Activated CD8-positive, alpha-beta memory T cell treated with anti-CD3 and anti-CD28 coated beads, Interleukin-2, amount 10 ng/mL, durations not matched to agents 7 days and 5 days (primary cell): ENCODE data around the gene PIP4K2A. TPM values are rescaled to one million over a fixed set of nuclear protein-coding genes. Genes with fewer than 3 reads are reported as not detected.

ENCODE experiments used
- ATAC-seq: fragments of 150-1000 bp; cut with Tn5 transposase; one replicate; pipeline ENCODE4 v1.10.0; 2021; ENCODE audit warnings: moderate library complexity
- CTCF ChIA-PET: fragments of 350-600 bp; sonication (Branson Sonifier 250); formaldehyde crosslinking; loops from one replicate; lab custom pipeline; 2021; ENCODE audit warnings: antibody characterized with exemption; lab: Charles Lee
- DNase-seq: peaks from one replicate; pipeline ENCODE4 v3.0.0-alpha.2; 2020
- H3K27ac Mint-ChIP-seq: one replicate; pipeline ENCODE4 v1.8.0; 2021; ENCODE audit warnings: mild to moderate bottlenecking, mixed read lengths
- H3K27me3 Mint-ChIP-seq: one replicate; pipeline ENCODE4 v1.8.0; 2021; ENCODE audit warnings: mixed read lengths
- H3K36me3 Mint-ChIP-seq: one replicate; pipeline ENCODE4 v1.8.0; 2021; ENCODE audit warnings: mild to moderate bottlenecking, mixed read lengths
- H3K4me1 Mint-ChIP-seq: one replicate; pipeline ENCODE4 v1.8.0; 2021; ENCODE audit warnings: mixed read lengths
- H3K4me3 Mint-ChIP-seq: one replicate; pipeline ENCODE4 v1.8.0; 2021; ENCODE audit warnings: mild to moderate bottlenecking, moderate library complexity, mixed read lengths
- H3K9me3 Mint-ChIP-seq: one replicate; pipeline ENCODE4 v1.8.0; 2022; ENCODE audit warnings: low read depth, mixed read lengths
- total RNA-seq, 2 experiments: library from RNA; stranded (reverse); gene quantifications; one replicate each; pipeline ENCODE4 v1.2.3, GENCODE V29; 2021

Gene PIP4K2A
- total RNA-seq, 2 experiments from 2014 or later = 129 to 136 TPM

GRCh38 chr10:22682237-22683139 is 31.9 kb downstream of the PIP4K2A start:
- peak; percentile 51 for ATAC-seq
- CTCF ChIA-PET = interaction anchor here (0.5 to 3.2 kb wide), 14 partner anchors 10 to 1186 kb away, joined by 3 to 15 read pairs (median 5); partner anchors contain the start of gene PIP4K2A
- peak overlapping the region; percentile 99 for H3K27ac Mint-ChIP-seq
- H3K4me1 Mint-ChIP-seq = peaks cover 84% of the 10 kb centered on the region
- peak overlapping the region; percentile 64 for H3K4me3 Mint-ChIP-seq
- H3K27me3 Mint-ChIP-seq = no peaks in the 10 kb centered on the region
- H3K9me3 Mint-ChIP-seq = no peaks in the 10 kb centered on the region
- peaks cover 15% of the 10 kb centered on the region for H3K36me3 Mint-ChIP-seq
- peak; percentile 86 for DNase-seq

GRCh38 chr10:22681783-22682183 is 32.6 kb downstream of the PIP4K2A start:
- peak; percentile 77 for DNase-seq
- H3K27ac Mint-ChIP-seq = peak overlapping the region; percentile 99
- peak overlapping the region; percentile 64 for H3K4me3 Mint-ChIP-seq
- no peaks in the 10 kb centered on the region for H3K9me3 Mint-ChIP-seq
- no peaks in the 10 kb centered on the region for H3K27me3 Mint-ChIP-seq
- ATAC-seq = peak; percentile 67
- H3K36me3 Mint-ChIP-seq = peaks cover 11% of the 10 kb centered on the region
- CTCF ChIA-PET = interaction anchor here (0.5 to 3.2 kb wide), 14 partner anchors 11 to 1185 kb away, joined by 3 to 15 read pairs (median 4); partner anchors contain the start of gene PIP4K2A
- peaks cover 84% of the 10 kb centered on the region for H3K4me1 Mint-ChIP-seq

- Mint-ChIP-seq H3K9me3 (no peaks in the 10 kb centered on the region), H3K36me3 (peaks cover 13% of the 10 kb centered on the region), H3K4me3 (peak overlapping the region; percentile 44), H3K4me1 (peaks cover 87% of the 10 kb centered on the region), H3K27ac (peak overlapping the region; percentile 90), H3K27me3 (no peaks in the 10 kb centered on the region)
- CTCF ChIA-PET = interaction anchor here (0.6 to 3.2 kb wide), 10 partner anchors 12 to 81 kb away, joined by 3 to 15 read pairs (median 4); partner anchors contain the start of gene PIP4K2A
- ATAC-seq = no peak
- no peak for DNase-seq
Measured at GRCh38 chr10:22681301-22681700, 33.1 kb downstream of the PIP4K2A start.

DNA sequence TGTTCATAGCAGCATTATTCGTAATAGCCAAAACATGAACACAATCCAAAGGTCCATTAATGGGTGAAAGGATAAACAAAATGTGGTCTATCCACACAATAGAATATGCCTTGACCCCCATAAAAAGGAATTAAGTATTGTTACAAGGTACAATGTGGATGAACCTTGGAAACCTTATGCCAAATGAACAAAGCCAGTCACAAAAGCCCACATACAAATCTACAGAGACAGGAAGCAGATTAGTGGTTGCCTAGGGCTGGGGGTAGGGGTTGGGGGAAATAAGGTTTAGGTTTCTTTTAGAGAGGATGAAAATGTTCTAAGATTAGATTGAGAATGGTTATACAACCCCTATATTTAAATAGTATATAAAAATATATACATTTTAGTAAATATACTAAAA is 34.8 kb downstream of the PIP4K2A start:
- no peak overlapping the region for H3K4me3 Mint-ChIP-seq
- CTCF ChIA-PET = interaction anchor here (1.3 kb wide), 1 partner anchor 10 kb away, joined by 6 read pairs; no protein-coding TSS in a partner anchor
- no peaks in the 10 kb centered on the region for H3K9me3 Mint-ChIP-seq
- peaks cover 86% of the 10 kb centered on the region for H3K4me1 Mint-ChIP-seq
- peak overlapping the region; percentile 68 for H3K27ac Mint-ChIP-seq
- H3K27me3 Mint-ChIP-seq = no peaks in the 10 kb centered on the region
- no peak for ATAC-seq
- peaks cover 20% of the 10 kb centered on the region for H3K36me3 Mint-ChIP-seq
- peak; percentile 60 for DNase-seq

DNA sequence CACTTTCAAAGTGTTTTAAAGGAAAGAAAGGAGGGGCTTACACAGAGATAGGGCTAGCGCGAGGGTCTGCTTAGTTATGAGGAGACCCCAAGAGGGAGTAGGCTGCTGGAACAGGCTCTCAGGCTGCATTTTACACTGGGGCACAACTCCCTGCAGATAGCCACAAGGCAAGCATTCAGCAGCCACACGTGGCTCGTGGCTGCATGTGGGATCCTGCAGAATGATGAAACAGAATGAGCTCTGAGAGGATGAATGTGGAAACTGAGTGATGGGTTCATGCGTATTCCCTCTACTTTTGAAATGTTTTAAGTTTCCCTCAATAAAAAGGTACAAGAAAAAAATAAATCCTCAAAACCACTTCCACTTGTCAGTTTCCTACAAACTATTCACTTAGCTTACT is 37.0 kb downstream of the PIP4K2A start:
- peak overlapping the region; percentile 23 for H3K4me3 Mint-ChIP-seq
- peak overlapping the region; percentile 79 for H3K27ac Mint-ChIP-seq
- H3K36me3 Mint-ChIP-seq = peaks cover 20% of the 10 kb centered on the region
- CTCF ChIA-PET = interaction anchor here (1.0 to 2.7 kb wide), 8 partner anchors 8 to 674 kb away, joined by 3 to 10 read pairs (median 4); partner anchors contain the start of gene DNAJC1
- no peak for ATAC-seq
- no peaks in the 10 kb centered on the region for H3K27me3 Mint-ChIP-seq
- no peaks in the 10 kb centered on the region for H3K9me3 Mint-ChIP-seq
- no peak for DNase-seq
- peaks cover 85% of the 10 kb centered on the region for H3K4me1 Mint-ChIP-seq

DNA sequence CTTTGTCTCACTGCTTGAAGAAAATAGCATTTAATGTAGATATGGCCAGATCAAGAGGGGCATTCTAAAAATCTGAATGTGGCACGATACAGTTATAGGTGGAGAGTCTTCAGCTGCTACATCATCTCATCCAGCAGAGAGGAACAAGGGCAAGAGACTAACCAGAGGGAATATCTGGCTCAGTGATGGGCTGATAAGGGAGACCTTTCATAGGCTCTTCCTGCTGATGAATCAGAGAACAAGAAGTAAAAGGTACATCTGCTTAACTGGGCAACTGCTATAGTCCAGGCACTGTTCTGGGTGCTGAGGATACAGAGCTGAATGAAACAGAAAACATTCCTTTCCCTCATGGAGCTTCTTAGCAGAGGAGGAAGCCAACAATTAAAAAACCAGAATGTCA is 37.9 kb downstream of the PIP4K2A start:
- Mint-ChIP-seq H3K27ac (peak overlapping the region; percentile 77), H3K9me3 (no peaks in the 10 kb centered on the region), H3K27me3 (no peaks in the 10 kb centered on the region), H3K4me3 (no peak overlapping the region), H3K36me3 (peaks cover 20% of the 10 kb centered on the region), H3K4me1 (peaks cover 89% of the 10 kb centered on the region)
- CTCF ChIA-PET = interaction anchor here (0.9 to 2.7 kb wide), 5 partner anchors 18 to 62 kb away, joined by 3 to 8 read pairs (median 3); no protein-coding TSS in a partner anchor
- DNase-seq = no peak
- ATAC-seq = no peak

DNA sequence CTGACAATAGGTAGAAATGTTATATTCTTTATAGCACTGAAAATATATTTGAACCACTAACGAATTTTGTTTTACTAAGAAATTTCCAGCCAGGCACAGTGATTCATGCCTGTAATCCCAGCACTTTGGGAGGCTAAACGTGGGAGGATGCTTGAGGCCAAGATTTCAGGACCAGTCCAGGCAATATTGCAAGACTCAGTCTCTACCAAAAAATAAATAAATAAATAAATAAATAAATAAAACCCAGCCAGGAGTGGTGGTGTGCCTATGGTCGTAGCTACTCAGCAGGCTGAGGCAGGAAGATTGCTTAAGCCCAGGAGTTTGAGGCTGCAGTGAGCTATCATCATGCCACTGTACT is 39.8 kb downstream of the PIP4K2A start:
- Mint-ChIP-seq H3K36me3 (peaks cover 23% of the 10 kb centered on the region), H3K9me3 (no peaks in the 10 kb centered on the region), H3K4me3 (no peak overlapping the region), H3K27me3 (no peaks in the 10 kb centered on the region), H3K27ac (no peak overlapping the region), H3K4me1 (peaks cover 91% of the 10 kb centered on the region)
- ATAC-seq (no peak), DNase-seq (no peak)
- CTCF ChIA-PET = interaction anchor here (0.7 to 0.9 kb wide), 2 partner anchors 18 to 145 kb away, joined by 3 to 5 read pairs; no protein-coding TSS in a partner anchor

GRCh38 chr10:22673785-22674572 is 40.4 kb downstream of the PIP4K2A start:
- DNase-seq = no peak
- Mint-ChIP-seq H3K9me3 (no peaks in the 10 kb centered on the region), H3K27me3 (no peaks in the 10 kb centered on the region), H3K36me3 (peaks cover 23% of the 10 kb centered on the region), H3K4me3 (no peak overlapping the region), H3K27ac (peak overlapping the region; percentile 35), H3K4me1 (peaks cover 91% of the 10 kb centered on the region)
- CTCF ChIA-PET = interaction anchor here (0.7 to 0.9 kb wide), 2 partner anchors 18 to 145 kb away, joined by 3 to 5 read pairs; no protein-coding TSS in a partner anchor
- ATAC-seq = no peak

DNA sequence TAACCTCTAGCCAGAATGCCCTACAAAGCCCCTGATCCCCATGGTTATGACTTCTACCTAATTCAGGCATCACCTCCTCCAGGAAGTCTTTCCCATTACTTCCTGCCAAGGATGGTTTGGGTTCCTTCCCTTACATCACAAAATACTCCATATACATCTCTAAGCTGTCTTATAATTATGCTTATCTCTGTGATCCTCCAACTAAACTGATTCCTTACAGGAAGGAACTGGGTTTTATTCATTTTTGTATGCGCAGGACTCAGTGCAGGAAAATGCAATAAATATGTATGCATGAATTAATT is 41.3 kb downstream of the PIP4K2A start:
- no peaks in the 10 kb centered on the region for H3K27me3 Mint-ChIP-seq
- H3K27ac Mint-ChIP-seq = peak overlapping the region; percentile 30
- H3K4me3 Mint-ChIP-seq = no peak overlapping the region
- ATAC-seq (no peak), DNase-seq (no peak)
- CTCF ChIA-PET = interaction anchor here (1.3 kb wide), 1 partner anchor 24 kb away, joined by 3 read pairs; no protein-coding TSS in a partner anchor
- no peaks in the 10 kb centered on the region for H3K9me3 Mint-ChIP-seq
- H3K36me3 Mint-ChIP-seq = peaks cover 18% of the 10 kb centered on the region
- peaks cover 90% of the 10 kb centered on the region for H3K4me1 Mint-ChIP-seq

GRCh38 chr10:22672319-22673090 is 41.9 kb downstream of the PIP4K2A start:
- Mint-ChIP-seq H3K36me3 (peaks cover 17% of the 10 kb centered on the region), H3K27ac (peak overlapping the region; percentile 60), H3K4me1 (peaks cover 90% of the 10 kb centered on the region), H3K9me3 (no peaks in the 10 kb centered on the region), H3K4me3 (no peak overlapping the region), H3K27me3 (no peaks in the 10 kb centered on the region)
- no peak for ATAC-seq
- no peak for DNase-seq
- CTCF ChIA-PET = interaction anchor here (0.9 to 1.3 kb wide), 2 partner anchors 22 to 25 kb away, joined by 3 to 4 read pairs; no protein-coding TSS in a partner anchor

GRCh38 chr10:22670788-22671187 is 43.6 kb downstream of the PIP4K2A start:
- DNase-seq = no peak
- Mint-ChIP-seq H3K4me1 (peaks cover 84% of the 10 kb centered on the region), H3K4me3 (no peak overlapping the region)

GRCh38 chr10:22669163-22669711 is 45.1 kb downstream of the PIP4K2A start:
- Mint-ChIP-seq H3K27ac (peak overlapping the region; percentile 90), H3K36me3 (peaks cover 5% of the 10 kb centered on the region), H3K9me3 (no peaks in the 10 kb centered on the region), H3K4me1 (peaks cover 81% of the 10 kb centered on the region), H3K4me3 (peak overlapping the region; percentile 58), H3K27me3 (no peaks in the 10 kb centered on the region)
- no peak for DNase-seq
- peak; percentile 65 for ATAC-seq
- CTCF ChIA-PET = interaction anchor here (0.7 to 2.7 kb wide), 10 partner anchors 8 to 96 kb away, joined by 3 to 15 read pairs (median 4); partner anchors contain the start of gene PIP4K2A

More at GRCh38 chr10:22670788-22671187, 43.6 kb downstream of the PIP4K2A start:
- Mint-ChIP-seq H3K9me3 (no peaks in the 10 kb centered on the region), H3K27ac (no peak overlapping the region), H3K27me3 (no peaks in the 10 kb centered on the region), H3K36me3 (peaks cover 12% of the 10 kb centered on the region)
- CTCF ChIA-PET = interaction anchor here (1.3 kb wide), 1 partner anchor 55 kb away, joined by 3 read pairs; no protein-coding TSS in a partner anchor
- no peak for ATAC-seq
